Hematopoietic multipotent progenitor cell treated with erythropoietin and hydrocortisone succinate and interleukin-3 and kit ligand, for 17 days (in vitro differentiated cells): ENCODE data around the gene MCM3AP.
"Not testable (repeated sequence)": the region's sequence is repeated elsewhere in the genome, so short reads cannot be mapped to it uniquely, and the experiment has no call there.

Source experiments
- DNase-seq: peaks from one replicate; pipeline ENCODE4 v3.0.0-alpha.2; 2015; ENCODE audit warnings: low spot score

MCM3AP gene

GRCh38 chr21:46205166-46205565 lies 80.2 kb downstream of the MCM3AP start:
- DNase-seq, result no peak

GRCh38 chr21:46203203-46203600 lies 82.2 kb downstream of the MCM3AP start:
- DNase-seq, result no peak

- no peak for DNase-seq
These were observed 82.7 kb downstream of the MCM3AP start for GRCh38 chr21:46202592-46203202.

- DNase-seq, result not testable (repeated sequence)
These were observed 84.3 kb downstream of the MCM3AP start for GRCh38 chr21:46200877-46201803.

GRCh38 chr21:46199436-46200373 lies 85.7 kb downstream of the MCM3AP start:
- peak; percentile 43 for DNase-seq

- DNase-seq, result no peak
These were observed 88.7 kb downstream of the MCM3AP start for GRCh38 chr21:46196733-46197132.

- DNase-seq, result no peak
These were observed 89.7 kb downstream of the MCM3AP start for GRCh38 chr21:46195595-46196195.

DNA sequence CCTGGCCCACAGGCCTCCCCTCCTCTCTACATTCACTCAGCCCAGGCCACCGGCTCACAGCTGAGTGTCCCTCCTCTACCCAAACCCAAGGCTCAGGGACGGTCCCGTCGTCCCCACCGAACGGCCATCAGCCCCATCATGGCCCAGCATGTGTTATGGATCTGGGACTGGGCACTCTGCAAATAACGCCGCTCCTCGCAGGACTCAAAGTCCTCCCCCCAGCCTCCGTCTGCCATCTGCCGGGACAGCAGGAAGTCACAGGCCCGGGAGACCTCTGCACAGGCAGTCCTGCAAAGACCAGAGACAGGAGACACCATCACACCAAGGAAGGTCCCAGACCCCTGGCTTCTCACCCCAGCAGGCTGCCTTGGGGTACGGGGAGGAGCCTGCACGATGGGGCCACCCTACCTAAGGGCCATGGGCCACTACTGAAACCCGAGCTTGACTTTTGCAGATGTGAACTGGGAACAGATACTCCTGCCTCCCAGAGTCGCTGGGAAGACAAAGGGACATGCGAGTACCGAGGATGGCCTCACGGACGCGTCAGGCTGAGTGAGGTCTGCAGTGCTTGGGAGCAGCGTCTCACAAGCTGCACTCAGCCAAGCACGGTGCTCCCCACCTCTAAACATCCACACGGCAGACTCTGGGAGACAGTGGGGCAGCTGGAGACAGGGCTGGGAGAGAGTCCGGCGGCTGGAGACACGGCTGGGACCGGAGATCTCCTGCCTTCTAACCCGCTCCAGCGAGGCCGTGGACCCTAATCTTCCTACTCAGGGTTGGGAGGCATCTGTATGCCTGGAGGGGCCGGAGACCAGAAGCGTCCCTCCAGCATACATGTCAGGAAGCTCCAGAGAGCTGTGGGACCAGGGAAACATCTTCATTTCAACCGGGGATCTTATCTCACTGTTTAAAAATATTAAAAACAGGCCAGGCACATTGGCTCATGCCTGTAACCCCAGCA lies 90.8 kb downstream of the MCM3AP start:
- DNase-seq, result no peak

GRCh38 chr21:46193829-46194373 lies 91.5 kb downstream of the MCM3AP start:
- no peak for DNase-seq

GRCh38 chr21:46191686-46192575 lies 93.5 kb downstream of the MCM3AP start:
- DNase-seq, result no peak

DNA sequence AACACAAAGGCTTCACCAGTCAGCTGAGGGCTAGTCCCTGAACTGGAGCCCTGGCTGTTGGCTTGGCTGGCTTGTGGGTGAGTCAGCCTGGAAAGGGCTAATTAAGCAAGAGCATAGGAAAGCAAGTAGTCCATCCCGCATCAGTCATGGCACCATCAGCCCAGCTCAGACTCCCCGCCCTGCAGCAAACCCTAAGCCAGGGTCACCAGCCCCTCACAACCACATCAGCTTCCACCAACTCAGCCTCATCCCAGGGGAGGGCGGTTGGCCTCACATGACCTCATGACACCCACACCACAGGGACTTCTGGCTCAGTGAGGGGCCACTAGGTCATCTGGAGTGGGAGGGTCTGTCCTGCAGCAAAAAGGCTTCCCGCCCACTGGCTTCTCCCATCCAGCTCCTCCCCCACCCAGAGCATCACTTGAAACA lies 94.1 kb downstream of the MCM3AP start:
- no peak for DNase-seq

DNA sequence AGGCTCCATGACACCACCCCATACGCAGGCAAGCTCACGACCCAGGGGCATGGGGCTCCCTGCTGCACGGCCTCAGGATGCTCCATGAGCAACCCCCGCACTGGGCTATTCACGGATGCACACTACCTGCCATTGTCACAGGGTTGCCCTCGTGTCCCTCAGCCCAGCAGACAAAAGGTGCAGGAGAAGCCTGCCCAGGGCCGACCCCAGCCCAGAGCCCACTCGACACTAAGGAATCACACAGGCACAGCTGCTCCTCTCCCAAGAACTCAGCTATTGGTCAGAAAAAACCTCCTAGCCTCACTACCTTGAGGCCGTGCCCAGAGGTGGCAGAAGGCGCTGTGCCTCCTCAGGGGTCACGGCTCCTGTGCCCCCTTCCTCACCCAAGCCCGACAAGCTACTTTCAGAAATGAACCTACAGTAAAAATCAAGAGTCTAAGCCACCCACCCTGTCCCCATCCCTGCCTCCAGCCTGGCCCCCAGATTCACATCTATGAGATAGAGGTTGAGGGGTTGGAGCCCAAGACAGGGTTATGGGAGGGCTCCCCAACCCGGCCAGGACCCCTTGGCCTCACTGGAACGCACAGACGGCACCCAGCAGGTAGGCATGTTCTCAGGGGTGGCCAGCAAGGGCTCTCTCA lies 94.8 kb downstream of the MCM3AP start:
- DNase-seq, result no peak

- no peak for DNase-seq
These were observed 95.4 kb downstream of the MCM3AP start for GRCh38 chr21:46189959-46190490.

DNA sequence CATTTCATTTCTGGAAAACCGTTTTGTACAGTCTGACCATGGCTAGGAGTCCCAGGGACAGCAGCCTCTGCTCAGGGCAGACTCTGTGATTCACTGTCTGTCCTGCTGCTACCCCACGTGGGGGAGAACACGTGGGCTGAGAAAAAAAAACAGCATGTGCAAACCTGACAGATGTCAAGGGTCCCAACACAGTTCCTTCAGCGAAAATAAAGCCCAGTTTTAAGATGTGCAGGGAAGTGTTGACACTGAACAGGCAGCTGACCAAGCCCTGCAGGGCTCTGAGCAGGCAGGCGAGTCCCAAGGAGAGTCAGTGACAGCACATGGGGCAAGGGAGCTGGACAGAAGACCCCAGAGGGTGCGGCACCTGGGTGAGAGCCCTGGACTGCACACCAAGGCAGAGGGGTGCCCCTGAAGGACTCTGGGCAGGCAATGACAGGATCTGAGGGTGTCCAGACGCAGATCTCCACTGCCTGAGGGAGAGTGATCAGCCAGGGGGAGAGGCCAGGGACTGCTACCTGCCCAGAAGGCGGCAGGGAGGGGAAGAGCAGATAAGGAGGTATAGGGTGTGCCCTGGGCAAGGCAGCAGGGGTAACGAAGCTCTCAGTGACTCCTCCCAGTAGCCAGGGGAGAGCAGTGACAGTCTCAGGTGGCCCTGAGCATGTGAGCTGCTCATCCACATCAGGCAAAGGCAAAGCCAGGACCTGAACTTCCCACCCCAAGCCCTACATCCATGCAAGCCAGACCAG lies 96.0 kb downstream of the MCM3AP start:
- no peak for DNase-seq

DNA sequence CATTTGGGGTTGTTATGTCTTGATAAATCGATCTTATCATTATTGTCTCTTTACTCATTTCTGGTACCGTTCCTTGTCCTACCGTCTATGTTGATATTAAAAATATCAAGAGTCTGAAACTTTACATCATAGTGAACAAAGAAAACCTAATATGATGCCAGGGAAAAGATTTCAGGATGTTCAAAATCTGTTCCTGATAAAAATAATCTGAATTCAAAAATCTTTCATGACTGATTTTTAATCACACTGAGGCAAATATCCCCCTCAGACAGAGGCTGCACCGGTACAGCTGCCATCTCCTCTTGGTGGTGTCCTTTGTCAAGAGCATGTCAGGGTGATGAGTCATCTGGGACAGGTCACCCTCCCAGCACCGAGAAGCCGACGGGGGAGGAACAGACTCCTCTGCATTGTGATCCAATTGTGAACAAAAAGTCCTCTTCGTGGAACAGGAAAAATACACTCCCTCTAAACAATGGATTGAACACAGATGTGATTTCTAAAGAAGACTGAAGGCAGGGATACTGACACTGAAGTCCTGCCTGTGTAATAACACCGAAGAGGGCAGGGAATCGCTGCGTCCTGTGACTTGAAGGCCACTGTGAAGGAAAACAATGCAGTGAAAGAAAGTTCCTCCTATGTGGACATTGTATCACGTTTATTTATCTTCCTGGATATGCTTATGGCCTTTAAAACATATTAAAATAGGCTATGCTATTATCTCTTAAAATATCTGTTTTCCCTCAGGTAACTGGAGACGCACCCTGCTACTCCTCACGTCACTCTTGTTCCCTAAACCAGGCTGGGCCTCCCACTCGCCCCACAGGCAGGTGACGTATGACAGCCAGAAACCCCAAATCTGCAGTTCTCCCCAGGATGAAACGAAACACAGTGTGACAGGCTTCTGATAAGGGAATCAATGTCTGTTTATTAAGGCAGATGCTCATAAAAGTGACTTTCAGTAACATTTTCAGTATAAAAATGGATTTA lies 96.9 kb downstream of the MCM3AP start:
- no peak for DNase-seq

DNA sequence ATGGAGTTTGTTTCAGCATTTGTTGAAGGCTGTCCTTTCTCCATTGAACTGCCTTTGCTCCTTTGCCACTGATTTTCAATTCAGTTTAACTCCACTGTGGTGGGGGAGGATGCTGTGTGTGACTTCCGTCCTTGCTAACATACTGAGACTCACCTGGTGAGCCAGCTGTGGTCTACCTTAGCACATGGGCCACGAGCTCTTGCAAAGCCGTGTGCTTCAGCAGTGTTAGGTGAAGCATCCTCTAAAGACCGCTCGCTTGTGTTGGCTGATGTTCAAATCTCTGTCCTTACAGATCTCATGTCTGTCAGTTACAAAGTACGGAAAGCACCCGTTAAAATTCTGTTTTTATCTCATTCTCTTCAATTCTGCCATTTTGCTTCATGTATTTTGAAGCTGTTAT lies 97.6 kb downstream of the MCM3AP start:
- DNase-seq, result no peak

- no peak for DNase-seq
These were observed 98.2 kb downstream of the MCM3AP start for GRCh38 chr21:46187261-46187660.
